Upper lobe of right lung (tissue), 1 donor: ENCODE measurements around the gene HIPK3. TPM values are rescaled to one million over a fixed set of nuclear protein-coding genes. Genes with fewer than 3 reads are reported as not detected.

ENCODE experiments used
- ATAC-seq: fragments of 200-7000 bp; cut with Tn5 transposase; one replicate; pipeline ENCODE4 v1.9.1; 2020; ENCODE audit warnings: mild to moderate bottlenecking, moderate library complexity
- DNase-seq: peaks from one replicate; pipeline ENCODE4 v3.0.0-alpha.2; 2020
- H3K27ac ChIP-seq: fragments of 200-600 bp; one replicate; pipeline ENCODE4 v1.8.0; 2022
- H3K27me3 ChIP-seq: fragments of 200-600 bp; one replicate; pipeline ENCODE4 v1.8.0; 2022; ENCODE audit warnings: mild to moderate bottlenecking
- H3K36me3 ChIP-seq: fragments of 200-600 bp; one replicate; pipeline ENCODE4 v1.8.0; 2022
- H3K4me1 ChIP-seq: fragments of 200-600 bp; one replicate; pipeline ENCODE4 v1.8.0; 2022
- H3K4me3 ChIP-seq: fragments of 200-600 bp; one replicate; pipeline ENCODE4 v1.8.0; 2022; ENCODE audit warnings: mild to moderate bottlenecking
- H3K9me3 ChIP-seq: fragments of 200-600 bp; one replicate; pipeline ENCODE4 v1.8.0; 2022
- CTCF ChIP-seq: fragments of 200-600 bp; IDR thresholded peaks from one replicate; pipeline ENCODE4 v1.8.0; 2022; ENCODE audit warnings: antibody characterized with exemption
- intact Hi-C: fragments of 100-400 bp; cut with DNase I; formaldehyde crosslinking; loops from one replicate; pipeline ENCODE4 v1.11.0; 2022
- total RNA-seq: library from RNA; stranded (reverse); fragmentation: NEBNext Ultra II Directional; extraction: Animal tissue kit (Norgen Biotek cat#: 25700); gene quantifications from one replicate; pipeline ENCODE4 v1.2.1, GENCODE V29; 2021
- donor health status: DM: no; HTN: yes; CAD: no; lungs with severe emphysema.

The HIPK3 gene
- total RNA-seq, 1 donor from 2014 or later, result 146 TPM

DNA sequence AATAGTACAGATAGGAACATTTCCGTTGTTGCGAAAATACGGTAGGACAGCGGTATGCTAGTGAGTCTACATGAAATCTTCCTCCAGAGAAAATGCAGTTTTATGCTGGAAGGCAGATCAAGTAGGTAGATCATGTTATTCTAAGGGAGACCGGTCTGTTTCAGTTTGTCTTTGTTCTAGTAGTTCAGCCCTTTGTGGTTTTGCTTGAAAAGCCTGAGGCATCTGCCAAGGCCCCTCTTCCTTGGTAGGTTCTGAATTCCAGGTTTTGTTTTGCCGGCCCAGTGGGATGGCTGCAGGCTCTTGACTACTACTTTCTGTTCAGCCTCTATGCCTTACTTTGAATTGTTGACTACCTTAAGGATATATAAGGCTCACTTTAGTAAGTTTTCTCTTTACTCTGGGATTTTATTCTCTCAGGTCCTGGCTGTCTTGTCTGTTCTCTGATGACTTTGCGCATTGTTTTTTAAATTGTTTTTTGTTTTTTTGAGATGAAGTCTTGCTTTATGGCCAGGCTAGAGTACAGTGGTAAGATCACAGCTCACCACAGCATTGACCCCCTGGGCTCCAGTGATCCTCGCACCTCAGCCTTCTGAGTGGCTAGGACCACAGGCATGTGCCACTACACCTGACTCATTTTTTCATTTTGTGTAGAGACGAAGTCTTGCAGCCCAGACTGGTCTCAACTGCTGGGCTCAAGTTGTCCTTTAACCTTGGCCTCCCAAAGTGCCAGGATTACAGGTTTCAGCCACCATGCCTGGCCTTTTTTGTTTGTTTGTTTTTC, 53.7 kb downstream of the HIPK3 start:
- H3K27ac ChIP-seq, result no peak overlapping the region
- H3K36me3 ChIP-seq, result no peaks in the 10 kb centered on the region
- no peaks in the 10 kb centered on the region for H3K9me3 ChIP-seq
- ATAC-seq, result no peak
- H3K4me3 ChIP-seq, result no peak overlapping the region
- DNase-seq, result no peak
- H3K27me3 ChIP-seq, result no peaks in the 10 kb centered on the region
- peaks cover 14% of the 10 kb centered on the region for H3K4me1 ChIP-seq
- intact Hi-C loops, result no loop called here
- no peak for TF ChIP-seq CTCF

DNA sequence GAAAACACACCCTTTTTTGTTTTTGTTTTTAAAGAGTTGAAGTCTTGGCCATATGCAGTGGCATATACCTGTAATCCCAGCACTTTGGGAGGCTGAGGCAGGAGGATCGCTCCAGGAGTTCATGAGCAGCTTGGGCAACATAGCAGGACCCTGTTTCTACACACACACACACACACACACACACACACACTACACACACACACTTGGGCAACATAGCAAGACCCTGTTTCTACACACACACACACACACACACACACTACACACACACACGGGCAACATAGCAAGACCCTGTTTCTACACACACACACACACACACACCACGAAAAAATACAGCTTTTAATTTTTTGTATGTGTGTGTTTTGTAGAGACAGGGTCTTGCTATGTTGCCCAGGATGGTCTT, 54.5 kb downstream of the HIPK3 start:
- ATAC-seq (no peak), DNase-seq (no peak)
- Histone ChIP-seq H3K36me3 (no peaks in the 10 kb centered on the region), H3K27me3 (no peaks in the 10 kb centered on the region), H3K4me3 (no peak overlapping the region), H3K27ac (no peak overlapping the region), H3K4me1 (peaks cover 14% of the 10 kb centered on the region), H3K9me3 (no peaks in the 10 kb centered on the region)
- intact Hi-C loops, result no loop called here
- TF ChIP-seq CTCF, result no peak

- intact Hi-C loops, result no loop called here
- no peak overlapping the region for H3K4me3 ChIP-seq
- H3K27ac ChIP-seq, result no peak overlapping the region
- no peaks in the 10 kb centered on the region for H3K27me3 ChIP-seq
- ATAC-seq (no peak), DNase-seq (no peak)
- TF ChIP-seq CTCF, result no peak
- H3K36me3 ChIP-seq, result no peaks in the 10 kb centered on the region
- peaks cover 22% of the 10 kb centered on the region for H3K4me1 ChIP-seq
- H3K9me3 ChIP-seq, result no peaks in the 10 kb centered on the region
These were observed 58.6 kb downstream of the HIPK3 start for GRCh38 chr11:33315822-33316221.

GRCh38 chr11:33317662-33318061, 60.5 kb downstream of the HIPK3 start:
- H3K9me3 ChIP-seq, result no peaks in the 10 kb centered on the region
- peaks cover 27% of the 10 kb centered on the region for H3K4me1 ChIP-seq
- DNase-seq, result no peak
- H3K27me3 ChIP-seq, result no peaks in the 10 kb centered on the region
- no peak overlapping the region for H3K4me3 ChIP-seq
- ATAC-seq, result no peak
- H3K36me3 ChIP-seq, result no peaks in the 10 kb centered on the region
- intact Hi-C loops, result no loop called here
- H3K27ac ChIP-seq, result no peak overlapping the region
- no peak for TF ChIP-seq CTCF

GRCh38 chr11:33320016-33320813, 63.0 kb downstream of the HIPK3 start:
- no peak for DNase-seq
- no peak for ATAC-seq
- H3K36me3 ChIP-seq, result no peaks in the 10 kb centered on the region
- H3K4me3 ChIP-seq, result no peak overlapping the region
- no peaks in the 10 kb centered on the region for H3K27me3 ChIP-seq
- intact Hi-C loops, result no loop called here
- H3K9me3 ChIP-seq, result no peaks in the 10 kb centered on the region
- H3K27ac ChIP-seq, result peak overlapping the region; percentile 38
- TF ChIP-seq CTCF, result no peak
- peaks cover 40% of the 10 kb centered on the region for H3K4me1 ChIP-seq
